GM19328 (cell line): ENCODE results near the gene SLC11A2.
A peak's percentile ranks its signal among the peaks of the same experiment; 100 is the strongest.

Experiments
- ATAC-seq: cut with Tn5 transposase; IDR thresholded peaks from one replicate; pipeline ENCODE4 v1.9.1; 2021; ENCODE audit warnings: mild to moderate bottlenecking, moderate library complexity; ENCODE audit not compliant: unreplicated experiment

SLC11A2 gene

GRCh38 chr12:51025836-51026638 is at the start of gene SLC11A2:
SLC11A2 (minus strand) TSS chr12:51026384; CDS start chr12:51010728, 15,656 bp downstream.
- peak; percentile 93 for ATAC-seq

- ATAC-seq, result no peak
Observed at GRCh38 chr12:51075390-51075789, 49.2 kb upstream of the SLC11A2 start.

GRCh38 chr12:51071663-51072062 is 45.5 kb upstream of the SLC11A2 start:
- no peak for ATAC-seq

- ATAC-seq, result no peak
Observed at GRCh38 chr12:51070004-51070403, 43.8 kb upstream of the SLC11A2 start.

- no peak for ATAC-seq
Observed at GRCh38 chr12:51067771-51068170, 41.6 kb upstream of the SLC11A2 start.

- ATAC-seq, result no peak
Observed at GRCh38 chr12:51067229-51067628, 41.0 kb upstream of the SLC11A2 start.

GRCh38 chr12:51065530-51065929 is 39.3 kb upstream of the SLC11A2 start:
- ATAC-seq, result no peak

GRCh38 chr12:51062631-51063397 is 36.6 kb upstream of the SLC11A2 start:
- ATAC-seq, result no peak

- no peak for ATAC-seq
Observed at GRCh38 chr12:51059086-51059485, 32.9 kb upstream of the SLC11A2 start.

GRCh38 chr12:51056242-51056641 is 30.1 kb upstream of the SLC11A2 start:
- ATAC-seq, result no peak

- ATAC-seq, result no peak
Observed at GRCh38 chr12:51055060-51055459, 28.9 kb upstream of the SLC11A2 start.

GRCh38 chr12:51051787-51052186 is 25.6 kb upstream of the SLC11A2 start:
- ATAC-seq, result no peak

- ATAC-seq, result no peak
Observed at GRCh38 chr12:51049525-51049924, 23.3 kb upstream of the SLC11A2 start.

- no peak for ATAC-seq
Observed at GRCh38 chr12:51048661-51049251, 22.6 kb upstream of the SLC11A2 start.

GRCh38 chr12:51047655-51048540 is 21.7 kb upstream of the SLC11A2 start, which contains the start of gene LETMD1:
LETMD1 (plus strand) TSS chr12:51048327; CDS start chr12:51048357, 30 bp downstream.
- ATAC-seq, result peak; percentile 94

- ATAC-seq, result no peak
Observed at GRCh38 chr12:51036279-51036678, 10.1 kb upstream of the SLC11A2 start.

GRCh38 chr12:51033457-51034089 is 7.4 kb upstream of the SLC11A2 start:
- ATAC-seq, result no peak

- ATAC-seq, result no peak
Observed at GRCh38 chr12:51033048-51033447, 6.9 kb upstream of the SLC11A2 start.

- no peak for ATAC-seq
Observed at GRCh38 chr12:51028813-51029150, 2.6 kb upstream of the SLC11A2 start.

- no peak for ATAC-seq
Observed at GRCh38 chr12:51028126-51028812, 2.1 kb upstream of the SLC11A2 start.
